GM23338 (cell line): ENCODE measurements around the gene CAT.

Experiments used
- EZH2 ChIP-seq: fragments of 200-600 bp; sonication (generic); IDR thresholded peaks from one replicate; pipeline ENCODE4 v1.8.0; 2017; ENCODE audit warnings: antibody characterized with exemption, mild to moderate bottlenecking, low read depth; ENCODE audit not compliant: unreplicated experiment
- EZH2phosphoT487 ChIP-seq: fragments of 200-600 bp; sonication (generic); IDR thresholded peaks from one replicate; pipeline ENCODE4 v1.8.1; 2018; ENCODE audit warnings: antibody characterized with exemption; ENCODE audit not compliant: unreplicated experiment
- POLR2AphosphoS5 ChIP-seq: IDR thresholded peaks from 2 replicates; pipeline ENCODE4 v1.6.1; 2016; ENCODE audit warnings: antibody characterized with exemption, low read depth
- ZNF331 ChIP-seq: fragments of 250-450 bp; sonication (Bioruptor Pico); IDR thresholded peaks from 2 replicates; pipeline ENCODE4 v1.5.0; 2020; ENCODE audit warnings: low read depth, mild to moderate bottlenecking, moderate library complexity
- TF ChIP-seq, protein P1 (sequence below), 2 experiments: fragments of 200-600 bp in 1 of 2; sonication (generic) in 1 of 2; conservative IDR thresholded peaks; 2 replicates each; pipeline versions ENCODE4 v1.5.1 to v1.6.1; 2016 to 2017; ENCODE audit warnings: antibody characterized with exemption in 2 of 2, low read depth in 2 of 2, mild to moderate bottlenecking in 2 of 2, moderate library complexity in 1 of 2
- TF ChIP-seq, protein P2 (sequence below): IDR thresholded peaks from 2 replicates; pipeline ENCODE4 v1.6.1; 2016; ENCODE audit warnings: antibody characterized with exemption
- TF ChIP-seq, protein P3 (sequence below): IDR thresholded peaks from one replicate; pipeline ENCODE4 v1.6.1; 2018; ENCODE audit warnings: antibody characterized with exemption; ENCODE audit not compliant: unreplicated experiment

DNA sequence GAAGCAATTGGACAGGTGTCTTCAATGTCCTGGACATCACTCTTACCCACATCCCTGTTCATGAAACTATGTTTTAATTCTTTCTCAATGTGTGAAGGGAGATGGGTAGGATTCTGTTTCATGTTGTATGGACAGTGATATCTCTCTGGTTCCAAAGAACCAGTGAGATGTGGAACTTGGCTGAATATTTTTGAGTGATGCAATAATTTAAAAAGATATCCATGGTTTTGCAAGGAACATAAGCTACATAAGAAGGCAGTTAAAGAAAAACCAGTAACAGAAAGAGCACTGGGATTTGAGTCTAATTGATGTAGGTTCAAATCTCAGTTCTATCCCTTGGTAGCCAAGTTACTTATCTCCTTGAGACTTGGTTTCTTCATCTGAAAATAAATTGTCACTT is 82.5 kb downstream of the CAT start:
- TF ChIP-seq, protein P1, sequence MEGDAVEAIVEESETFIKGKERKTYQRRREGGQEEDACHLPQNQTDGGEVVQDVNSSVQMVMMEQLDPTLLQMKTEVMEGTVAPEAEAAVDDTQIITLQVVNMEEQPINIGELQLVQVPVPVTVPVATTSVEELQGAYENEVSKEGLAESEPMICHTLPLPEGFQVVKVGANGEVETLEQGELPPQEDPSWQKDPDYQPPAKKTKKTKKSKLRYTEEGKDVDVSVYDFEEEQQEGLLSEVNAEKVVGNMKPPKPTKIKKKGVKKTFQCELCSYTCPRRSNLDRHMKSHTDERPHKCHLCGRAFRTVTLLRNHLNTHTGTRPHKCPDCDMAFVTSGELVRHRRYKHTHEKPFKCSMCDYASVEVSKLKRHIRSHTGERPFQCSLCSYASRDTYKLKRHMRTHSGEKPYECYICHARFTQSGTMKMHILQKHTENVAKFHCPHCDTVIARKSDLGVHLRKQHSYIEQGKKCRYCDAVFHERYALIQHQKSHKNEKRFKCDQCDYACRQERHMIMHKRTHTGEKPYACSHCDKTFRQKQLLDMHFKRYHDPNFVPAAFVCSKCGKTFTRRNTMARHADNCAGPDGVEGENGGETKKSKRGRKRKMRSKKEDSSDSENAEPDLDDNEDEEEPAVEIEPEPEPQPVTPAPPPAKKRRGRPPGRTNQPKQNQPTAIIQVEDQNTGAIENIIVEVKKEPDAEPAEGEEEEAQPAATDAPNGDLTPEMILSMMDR (conservative IDR thresholded peaks at IDR 0.05; ENCODE audit: low read depth in 2 of 2): no peak
- TF ChIP-seq, protein P2, sequence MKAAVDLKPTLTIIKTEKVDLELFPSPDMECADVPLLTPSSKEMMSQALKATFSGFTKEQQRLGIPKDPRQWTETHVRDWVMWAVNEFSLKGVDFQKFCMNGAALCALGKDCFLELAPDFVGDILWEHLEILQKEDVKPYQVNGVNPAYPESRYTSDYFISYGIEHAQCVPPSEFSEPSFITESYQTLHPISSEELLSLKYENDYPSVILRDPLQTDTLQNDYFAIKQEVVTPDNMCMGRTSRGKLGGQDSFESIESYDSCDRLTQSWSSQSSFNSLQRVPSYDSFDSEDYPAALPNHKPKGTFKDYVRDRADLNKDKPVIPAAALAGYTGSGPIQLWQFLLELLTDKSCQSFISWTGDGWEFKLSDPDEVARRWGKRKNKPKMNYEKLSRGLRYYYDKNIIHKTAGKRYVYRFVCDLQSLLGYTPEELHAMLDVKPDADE: no peak
- TF ChIP-seq EZH2phosphoT487: no peak
- TF ChIP-seq, protein P3, sequence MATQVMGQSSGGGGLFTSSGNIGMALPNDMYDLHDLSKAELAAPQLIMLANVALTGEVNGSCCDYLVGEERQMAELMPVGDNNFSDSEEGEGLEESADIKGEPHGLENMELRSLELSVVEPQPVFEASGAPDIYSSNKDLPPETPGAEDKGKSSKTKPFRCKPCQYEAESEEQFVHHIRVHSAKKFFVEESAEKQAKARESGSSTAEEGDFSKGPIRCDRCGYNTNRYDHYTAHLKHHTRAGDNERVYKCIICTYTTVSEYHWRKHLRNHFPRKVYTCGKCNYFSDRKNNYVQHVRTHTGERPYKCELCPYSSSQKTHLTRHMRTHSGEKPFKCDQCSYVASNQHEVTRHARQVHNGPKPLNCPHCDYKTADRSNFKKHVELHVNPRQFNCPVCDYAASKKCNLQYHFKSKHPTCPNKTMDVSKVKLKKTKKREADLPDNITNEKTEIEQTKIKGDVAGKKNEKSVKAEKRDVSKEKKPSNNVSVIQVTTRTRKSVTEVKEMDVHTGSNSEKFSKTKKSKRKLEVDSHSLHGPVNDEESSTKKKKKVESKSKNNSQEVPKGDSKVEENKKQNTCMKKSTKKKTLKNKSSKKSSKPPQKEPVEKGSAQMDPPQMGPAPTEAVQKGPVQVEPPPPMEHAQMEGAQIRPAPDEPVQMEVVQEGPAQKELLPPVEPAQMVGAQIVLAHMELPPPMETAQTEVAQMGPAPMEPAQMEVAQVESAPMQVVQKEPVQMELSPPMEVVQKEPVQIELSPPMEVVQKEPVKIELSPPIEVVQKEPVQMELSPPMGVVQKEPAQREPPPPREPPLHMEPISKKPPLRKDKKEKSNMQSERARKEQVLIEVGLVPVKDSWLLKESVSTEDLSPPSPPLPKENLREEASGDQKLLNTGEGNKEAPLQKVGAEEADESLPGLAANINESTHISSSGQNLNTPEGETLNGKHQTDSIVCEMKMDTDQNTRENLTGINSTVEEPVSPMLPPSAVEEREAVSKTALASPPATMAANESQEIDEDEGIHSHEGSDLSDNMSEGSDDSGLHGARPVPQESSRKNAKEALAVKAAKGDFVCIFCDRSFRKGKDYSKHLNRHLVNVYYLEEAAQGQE: no peak
- no peak for TF ChIP-seq EZH2
- no peak for TF ChIP-seq ZNF331
- TF ChIP-seq POLR2AphosphoS5: no peak
